GDM1 (cell line): Measurements from ENCODE around the gene FAM131B.

Experiments
- DNase-seq: peaks from one replicate; lab custom pipeline; 2025; lab: John Stamatoyannopoulos, UW

The FAM131B gene

DNA sequence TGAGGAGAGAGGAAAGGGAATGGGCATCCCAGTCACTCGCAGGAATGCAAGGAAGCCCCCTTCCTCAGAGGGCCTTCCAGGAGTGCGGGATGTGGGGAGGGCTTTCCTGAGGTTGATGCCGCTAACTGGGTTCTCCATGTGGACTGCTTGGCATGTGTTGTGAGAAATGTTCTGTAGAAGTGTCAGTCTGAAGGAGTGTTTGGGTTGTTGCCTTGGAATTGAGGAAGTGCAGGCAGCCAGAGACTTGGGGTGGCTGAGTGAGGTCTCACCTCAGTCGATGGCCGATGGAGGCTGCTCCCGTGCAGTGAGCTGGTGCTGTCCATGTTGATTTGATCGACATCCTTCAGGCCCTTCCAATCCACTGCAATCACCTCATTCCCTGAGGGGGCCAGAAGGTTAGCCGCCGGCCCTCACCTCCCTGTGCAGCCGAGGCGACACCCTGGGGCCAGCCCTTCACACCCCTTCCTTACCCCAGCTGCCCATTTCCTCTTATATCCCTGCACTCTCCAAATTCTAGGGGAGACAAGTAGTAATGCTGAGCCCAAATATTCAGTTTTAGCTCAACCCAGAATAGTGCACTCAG lies 2.7 kb downstream of the FAM131B start:
- peak; percentile 5 for DNase-seq

DNA sequence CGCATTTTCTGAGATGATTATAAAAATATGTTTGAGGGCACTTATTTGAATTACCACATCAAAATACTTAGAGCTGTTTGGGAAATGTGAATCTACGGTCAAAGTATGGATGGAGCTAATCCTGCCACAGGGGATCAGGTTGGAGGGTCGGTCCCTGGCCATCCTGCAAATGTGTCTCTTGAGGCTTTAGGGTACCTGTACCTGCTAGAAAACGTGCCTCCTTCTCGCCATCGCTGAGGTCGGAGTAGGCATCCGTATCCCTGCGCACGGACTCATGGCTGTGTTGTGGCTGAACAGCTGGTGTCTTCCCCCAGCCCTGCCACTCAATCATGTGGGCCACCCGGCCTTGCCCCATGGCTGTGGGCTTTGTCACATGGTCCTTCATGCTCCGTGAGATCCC lies 3.9 kb downstream of the FAM131B start:
- DNase-seq, result no peak

DNA sequence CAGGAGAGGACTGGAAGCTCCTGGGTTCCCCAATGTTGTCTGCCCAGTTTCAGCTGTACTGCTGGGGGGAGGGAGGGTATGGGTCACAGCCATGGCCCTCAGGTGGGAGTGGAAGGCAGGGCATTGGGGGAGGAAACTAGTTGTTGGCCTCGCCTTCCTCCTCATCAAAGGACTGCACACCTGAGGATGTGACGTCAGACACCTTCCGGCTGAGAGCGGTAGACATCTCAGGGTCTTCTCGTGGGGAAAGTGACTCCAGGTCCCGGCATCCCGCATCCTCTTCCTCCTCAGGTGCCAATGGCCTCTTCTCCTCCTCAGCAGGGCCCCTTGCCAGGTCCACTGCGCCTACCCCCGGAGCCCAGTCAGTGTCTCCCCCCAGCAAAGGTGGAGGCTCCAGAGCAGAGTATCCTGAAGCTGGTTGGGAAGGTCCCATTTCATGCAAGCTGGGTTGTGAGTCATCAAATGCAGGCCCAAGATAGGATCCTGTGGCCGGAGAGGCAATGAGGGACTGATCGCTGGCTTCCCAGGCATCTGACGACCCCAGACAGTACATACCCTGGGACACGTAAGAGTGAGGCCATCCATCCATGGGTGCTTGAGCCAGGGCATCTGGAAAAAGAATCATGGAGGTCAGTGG lies 6.0 kb downstream of the FAM131B start:
- no peak for DNase-seq

DNA sequence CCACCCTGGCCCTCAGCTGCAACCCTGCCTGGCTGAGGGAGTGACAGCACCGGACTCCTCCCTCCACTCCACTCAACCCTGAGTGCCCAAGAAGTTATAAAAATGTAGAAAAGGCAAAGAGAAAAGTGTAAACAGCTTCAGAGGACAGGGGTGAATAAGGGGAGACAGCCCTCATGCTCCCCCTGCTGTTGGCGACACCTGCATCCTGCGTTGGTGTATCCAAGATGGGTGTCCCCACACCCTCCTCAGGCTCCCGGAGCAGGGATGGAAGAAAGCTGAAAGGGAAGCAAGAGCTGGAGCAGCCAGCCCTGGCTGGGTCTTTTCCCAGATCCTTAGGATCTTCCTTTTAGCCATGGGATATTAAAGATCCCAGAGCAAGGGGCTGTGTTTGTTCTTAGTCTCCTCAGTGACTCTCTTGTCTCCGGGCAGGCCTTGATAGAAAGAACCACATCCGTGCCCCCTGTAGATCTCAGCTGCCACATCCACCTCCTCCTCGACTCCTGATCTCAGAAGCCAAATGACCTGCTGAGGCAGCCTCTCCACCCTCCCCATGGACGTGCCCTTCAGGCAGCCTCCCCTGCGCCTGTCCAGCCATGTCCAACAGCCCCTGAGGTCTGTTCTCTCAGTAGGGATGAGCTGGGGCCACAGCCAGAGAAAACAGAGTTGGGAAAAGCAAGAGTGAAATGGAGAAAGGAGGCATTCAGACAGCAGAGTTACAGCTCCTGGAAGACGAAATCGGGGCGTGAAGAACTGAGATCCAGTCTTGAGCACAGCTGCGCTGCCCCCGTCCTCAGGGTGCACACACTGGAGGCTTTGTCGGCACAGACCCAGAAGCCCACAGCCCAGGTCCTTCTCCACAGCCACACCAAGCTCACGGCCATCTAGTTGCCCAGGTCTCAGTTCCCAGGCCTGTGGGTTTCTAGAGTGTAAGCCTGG lies 6.8 kb downstream of the FAM131B start:
- no peak for DNase-seq

GRCh38 chr7:143354965-143355364 lies 7.5 kb downstream of the FAM131B start:
- no peak for DNase-seq

GRCh38 chr7:143354376-143354775 lies 8.1 kb downstream of the FAM131B start:
- DNase-seq, result no peak

DNA sequence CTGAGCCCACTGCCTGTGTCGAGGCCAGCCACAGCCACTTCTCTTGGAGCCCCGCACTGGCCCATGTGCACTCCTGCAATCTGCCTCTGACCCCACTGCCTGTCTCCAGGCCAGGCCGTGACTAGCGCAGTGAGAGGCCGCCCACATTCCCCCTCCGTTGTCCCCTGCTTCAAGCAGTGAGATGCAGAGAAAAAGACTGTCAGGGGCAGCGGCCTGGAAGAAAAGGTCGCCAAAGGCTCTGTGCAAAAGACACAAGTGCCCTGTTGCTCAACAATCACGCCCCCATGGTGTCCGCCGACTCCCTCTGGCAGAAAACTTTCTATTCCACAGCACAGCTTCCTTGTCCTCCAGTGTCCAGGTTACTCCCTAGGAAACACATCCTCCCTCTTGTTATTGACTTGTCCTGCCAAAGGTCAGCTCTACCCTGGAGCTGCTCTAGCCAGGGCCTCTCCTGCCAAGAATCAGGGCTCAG lies 9.9 kb downstream of the FAM131B start:
- DNase-seq, result no peak

DNA sequence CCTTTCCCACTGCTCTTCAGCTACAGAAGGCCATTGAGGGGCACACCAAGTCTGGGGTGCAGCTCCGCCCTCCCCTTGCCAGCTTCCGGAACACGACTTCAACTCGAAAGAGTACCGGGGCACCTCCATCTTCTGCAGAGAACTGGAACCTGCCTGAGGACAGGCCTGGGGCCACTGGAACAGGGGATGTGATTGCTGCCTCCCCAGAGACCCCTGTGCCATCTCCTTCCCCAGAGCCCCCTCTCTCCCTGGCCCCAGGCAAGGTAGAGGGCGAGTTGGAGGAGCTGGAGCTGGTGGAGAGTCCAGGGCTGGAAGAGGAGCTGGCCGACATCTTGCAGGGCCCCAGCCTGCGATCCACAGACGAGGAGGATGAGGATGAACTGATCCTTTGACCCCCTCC lies 10.9 kb downstream of the FAM131B start:
- DNase-seq, result no peak

DNA sequence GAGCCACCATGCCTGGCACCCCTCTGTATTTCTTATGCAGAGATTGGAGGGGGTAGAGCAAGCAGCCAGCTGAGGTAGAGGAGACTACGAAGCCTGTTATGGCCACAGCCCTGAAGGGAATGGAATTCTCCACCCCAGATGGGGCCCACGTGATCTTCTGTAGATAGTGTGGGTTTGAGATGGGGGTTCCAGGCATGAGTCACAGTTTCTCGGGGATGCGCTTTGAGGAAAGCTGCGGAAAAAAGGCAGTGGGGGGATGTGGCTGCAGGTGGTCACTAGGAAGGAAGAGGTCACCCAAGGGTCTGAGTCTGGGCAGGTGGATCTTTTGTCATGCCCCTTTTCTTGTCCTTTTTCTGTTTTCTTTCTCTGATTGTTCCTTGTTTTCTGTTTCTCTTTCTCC lies 11.5 kb downstream of the FAM131B start:
- DNase-seq, result no peak

DNA sequence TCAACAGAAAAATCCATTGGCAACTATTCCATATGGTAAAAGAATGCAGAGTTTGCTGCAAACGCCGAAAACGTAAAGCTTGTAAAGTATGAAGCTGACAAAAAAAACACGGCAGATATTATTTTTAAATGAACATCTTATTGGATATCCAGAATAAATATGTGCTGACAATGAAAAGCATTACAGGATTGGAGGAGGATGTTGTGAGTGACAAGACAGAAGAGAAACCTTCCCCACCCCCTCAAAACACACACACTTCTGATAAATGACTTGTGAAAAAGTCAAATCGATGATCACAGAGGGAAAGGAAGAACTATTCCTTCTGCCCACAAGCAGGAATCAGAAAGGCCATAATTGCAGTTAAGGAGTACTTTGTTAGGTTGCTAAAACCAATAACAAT lies 14.6 kb downstream of the FAM131B start:
- no peak for DNase-seq

- DNase-seq, result no peak
Observed at GRCh38 chr7:143346018-143346417, 16.5 kb downstream of the FAM131B start.

DNA sequence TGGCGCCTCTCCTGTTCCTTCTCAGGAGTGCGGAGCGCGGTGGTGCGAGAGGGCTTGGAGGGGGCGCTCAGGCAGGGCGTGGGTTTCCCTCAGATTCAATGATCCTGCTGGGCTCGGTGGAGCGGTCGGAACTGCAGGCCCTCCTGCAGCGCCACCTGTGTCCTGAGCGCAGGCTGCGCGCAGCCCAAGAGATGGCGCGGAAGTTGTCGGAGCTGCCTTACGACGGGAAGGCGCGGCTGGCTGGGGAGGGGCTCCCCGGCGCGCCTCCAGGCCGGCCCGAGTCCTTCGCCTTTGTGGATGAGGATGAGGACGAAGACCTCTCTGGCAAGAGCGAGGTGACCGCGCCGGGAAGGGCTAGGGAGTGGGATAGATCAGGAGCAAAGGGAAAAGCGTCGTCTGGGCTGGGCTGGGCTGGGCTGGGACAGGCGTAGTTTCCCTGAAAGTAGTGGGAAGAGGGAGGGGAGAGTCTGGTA lies 17.0 kb downstream of the FAM131B start:
- DNase-seq, result no peak

DNA sequence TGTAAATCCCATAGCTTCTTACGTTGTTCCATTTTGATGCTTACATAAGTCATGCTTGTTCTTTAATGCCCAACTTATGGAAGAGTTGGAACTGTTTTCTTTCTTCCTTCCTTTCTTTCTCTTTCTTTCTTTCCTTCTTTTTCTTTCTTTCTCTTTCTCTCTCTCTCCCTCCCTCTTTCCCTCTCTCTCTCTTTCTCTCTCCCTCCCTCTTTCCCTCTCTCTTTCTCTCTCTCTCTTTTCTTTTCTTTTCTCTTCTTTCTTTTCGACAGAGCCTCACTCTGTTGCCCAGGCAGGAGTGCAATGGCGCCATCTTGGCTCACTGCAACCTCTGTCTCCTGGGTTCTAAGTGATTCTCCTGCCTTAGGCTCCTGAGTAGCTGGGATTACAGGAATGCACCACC lies 18.9 kb downstream of the FAM131B start:
- no peak for DNase-seq

DNA sequence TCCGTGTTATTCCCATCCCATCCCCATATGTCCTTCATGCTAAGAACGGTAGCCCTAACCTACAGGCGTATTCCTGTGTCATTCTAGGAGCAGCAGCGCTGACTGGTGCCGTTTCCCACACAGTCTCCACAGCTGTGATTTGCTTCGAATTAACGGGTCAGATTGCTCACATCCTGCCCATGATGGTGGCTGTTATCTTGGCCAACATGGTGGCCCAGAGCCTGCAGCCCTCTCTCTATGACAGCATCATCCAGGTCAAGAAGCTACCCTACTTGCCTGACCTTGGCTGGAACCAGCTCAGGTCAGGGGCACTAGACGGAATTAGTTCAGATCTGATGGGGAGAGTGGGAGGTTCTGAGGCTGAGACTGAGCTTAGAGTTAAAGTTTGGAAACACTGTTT lies 20.7 kb downstream of the FAM131B start:
- DNase-seq, result no peak

- no peak for DNase-seq
Observed at GRCh38 chr7:143337216-143337615, 25.3 kb downstream of the FAM131B start.

- no peak for DNase-seq
Observed at GRCh38 chr7:143334244-143334643, 28.3 kb downstream of the FAM131B start.

DNA sequence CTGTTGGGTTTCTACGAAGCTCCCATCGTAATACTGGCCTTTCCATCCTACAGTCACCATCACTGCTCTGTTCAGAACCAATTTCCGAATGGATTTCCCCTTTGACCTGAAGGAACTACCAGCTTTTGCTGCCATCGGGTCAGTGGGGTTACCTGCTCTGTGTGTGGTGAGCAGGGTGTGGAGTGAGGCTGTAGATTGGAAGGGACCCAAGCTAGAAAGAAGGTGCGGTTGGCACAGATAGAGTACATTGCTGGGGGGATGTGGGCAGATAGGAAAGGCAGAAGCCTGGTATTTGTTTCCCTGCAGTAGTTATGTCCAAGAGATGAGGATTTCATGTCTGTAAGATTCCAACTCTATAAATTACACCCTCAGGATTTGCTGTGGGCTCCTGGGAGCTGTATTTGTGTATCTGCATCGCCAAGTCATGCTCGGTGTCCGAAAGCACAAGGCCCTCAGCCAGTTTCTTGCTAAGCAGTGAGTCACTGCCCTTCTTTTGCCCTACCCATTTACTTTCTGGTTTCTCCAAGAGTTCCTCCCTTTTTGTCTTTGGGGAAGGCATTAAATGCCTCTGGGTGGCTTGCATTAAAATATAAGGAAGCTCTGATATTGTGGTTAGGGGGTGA lies 31.2 kb downstream of the FAM131B start:
- peak; percentile 36 for DNase-seq

- DNase-seq, result no peak
Observed at GRCh38 chr7:143329471-143330170, 32.9 kb downstream of the FAM131B start.

- no peak for DNase-seq
Observed at GRCh38 chr7:143327903-143328302, 34.6 kb downstream of the FAM131B start.

- no peak for DNase-seq
Observed at GRCh38 chr7:143325240-143325639, 37.3 kb downstream of the FAM131B start.

GRCh38 chr7:143323653-143324052 lies 38.9 kb downstream of the FAM131B start:
- no peak for DNase-seq
